Measurements from ENCODE around the gene ECEL1.
"Not testable (repeated sequence)": the region's sequence is repeated elsewhere in the genome, so short reads cannot be mapped to it uniquely, and the experiment has no call there.

ECEL1 gene

DNA sequence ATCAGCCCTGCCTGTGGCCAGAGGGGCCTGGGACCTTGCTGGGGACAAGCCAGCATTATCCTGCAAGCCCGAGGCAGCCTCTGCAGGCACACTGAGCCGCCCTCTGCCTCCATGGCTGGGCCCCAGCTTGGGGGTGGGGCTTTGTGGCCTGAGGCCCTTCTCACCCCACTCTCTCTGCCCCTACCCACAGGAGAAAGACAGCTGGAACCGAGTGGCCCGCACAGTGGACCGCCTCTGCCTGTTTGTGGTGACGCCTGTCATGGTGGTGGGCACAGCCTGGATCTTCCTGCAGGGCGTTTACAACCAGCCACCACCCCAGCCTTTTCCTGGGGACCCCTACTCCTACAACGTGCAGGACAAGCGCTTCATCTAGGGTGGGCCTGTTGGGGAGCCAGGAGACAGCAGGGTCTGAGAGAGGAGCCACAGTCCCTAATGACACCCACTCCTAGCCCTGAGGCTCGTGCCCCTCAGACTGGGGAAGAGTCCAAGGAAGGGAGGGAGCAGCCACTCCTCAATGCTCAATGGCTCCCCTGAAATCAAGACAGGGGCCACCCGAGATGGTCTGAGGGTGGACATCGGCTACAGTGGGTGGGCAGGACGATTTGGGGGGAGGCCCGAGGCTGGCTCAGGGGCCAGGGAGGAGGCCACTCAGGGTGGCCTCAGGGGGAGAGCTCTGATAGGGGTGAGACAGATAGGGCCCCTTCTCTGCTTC lies 47.5 kb upstream of the ECEL1 start:
- Histone ChIP-seq H3K9ac (ENCODE audit: low read length) (no peak overlapping the region), H3K4me1 (ENCODE audit: low read length) (no peaks in the 10 kb centered on the region)
- no peak for TF ChIP-seq EZH2phosphoT487 (IDR thresholded peaks at IDR 0.05; ENCODE audit: low read depth)
- TF ChIP-seq, protein P1, sequence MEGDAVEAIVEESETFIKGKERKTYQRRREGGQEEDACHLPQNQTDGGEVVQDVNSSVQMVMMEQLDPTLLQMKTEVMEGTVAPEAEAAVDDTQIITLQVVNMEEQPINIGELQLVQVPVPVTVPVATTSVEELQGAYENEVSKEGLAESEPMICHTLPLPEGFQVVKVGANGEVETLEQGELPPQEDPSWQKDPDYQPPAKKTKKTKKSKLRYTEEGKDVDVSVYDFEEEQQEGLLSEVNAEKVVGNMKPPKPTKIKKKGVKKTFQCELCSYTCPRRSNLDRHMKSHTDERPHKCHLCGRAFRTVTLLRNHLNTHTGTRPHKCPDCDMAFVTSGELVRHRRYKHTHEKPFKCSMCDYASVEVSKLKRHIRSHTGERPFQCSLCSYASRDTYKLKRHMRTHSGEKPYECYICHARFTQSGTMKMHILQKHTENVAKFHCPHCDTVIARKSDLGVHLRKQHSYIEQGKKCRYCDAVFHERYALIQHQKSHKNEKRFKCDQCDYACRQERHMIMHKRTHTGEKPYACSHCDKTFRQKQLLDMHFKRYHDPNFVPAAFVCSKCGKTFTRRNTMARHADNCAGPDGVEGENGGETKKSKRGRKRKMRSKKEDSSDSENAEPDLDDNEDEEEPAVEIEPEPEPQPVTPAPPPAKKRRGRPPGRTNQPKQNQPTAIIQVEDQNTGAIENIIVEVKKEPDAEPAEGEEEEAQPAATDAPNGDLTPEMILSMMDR (IDR thresholded peaks at IDR 0.05; ENCODE audit: low read depth, low read length), result no peak

DNA sequence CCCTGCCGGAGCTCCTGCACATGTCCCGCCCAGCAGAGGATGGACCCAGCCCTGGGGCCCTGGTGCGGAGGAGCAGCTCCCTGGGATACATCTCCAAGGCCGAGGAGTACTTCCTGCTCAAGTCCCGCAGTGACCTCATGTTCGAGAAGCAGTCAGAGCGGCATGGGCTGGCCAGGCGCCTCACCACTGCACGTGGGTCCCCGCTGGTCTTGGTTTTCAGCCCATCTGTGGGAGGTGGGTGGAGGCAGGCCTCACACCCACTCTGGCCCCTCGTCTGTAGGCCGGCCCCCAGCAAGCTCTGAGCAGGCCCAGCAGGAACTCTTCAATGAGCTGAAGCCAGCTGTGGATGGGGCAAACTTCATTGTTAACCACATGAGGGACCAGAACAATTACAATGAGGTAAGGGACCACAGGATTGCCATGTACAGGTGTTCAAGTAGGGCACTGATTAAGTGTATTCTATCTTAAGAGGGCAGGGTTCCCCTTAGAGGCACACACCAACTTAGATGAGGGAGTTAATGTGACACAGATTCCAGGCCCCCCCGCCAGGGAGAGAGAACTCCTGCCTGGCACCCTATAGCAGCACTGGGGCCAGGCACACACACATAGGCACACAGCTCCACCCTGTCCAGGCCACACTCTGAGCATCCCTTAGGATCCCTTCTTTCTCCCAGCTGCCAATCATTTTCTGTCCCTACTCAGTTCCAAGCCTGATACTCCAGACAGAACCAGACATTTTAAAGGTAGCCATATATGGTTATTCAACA lies 46.5 kb upstream of the ECEL1 start:
- no peak overlapping the region for H3K4me3 ChIP-seq (ENCODE audit: low read length)
- H3K4me2 ChIP-seq (ENCODE audit: low read length), result no peak overlapping the region
- no peak overlapping the region for H2AFZ ChIP-seq (ENCODE audit: low read depth, low read length)
- no peak overlapping the region for H3K27ac ChIP-seq (ENCODE audit: low read length)
- H4K20me1 ChIP-seq (ENCODE audit: insufficient read depth, low read length), result no peaks in the 10 kb centered on the region
- no peaks in the 10 kb centered on the region for H3K27me3 ChIP-seq (ENCODE audit: low read depth, low read length)
- H3K9me3 ChIP-seq (ENCODE audit: insufficient read depth, low read length), result no peaks in the 10 kb centered on the region
- no peaks in the 10 kb centered on the region for H3K79me2 ChIP-seq (ENCODE audit: low read length)
- no peaks in the 10 kb centered on the region for H3K36me3 ChIP-seq (replicated peaks; ENCODE audit: low read depth, low read length)
- H3K9ac ChIP-seq (ENCODE audit: low read length), result no peak overlapping the region
- no peak for TF ChIP-seq EZH2phosphoT487 (IDR thresholded peaks at IDR 0.05; ENCODE audit: low read depth)
- TF ChIP-seq, protein P1 (IDR thresholded peaks at IDR 0.05; ENCODE audit: low read depth, low read length), result no peak
- no peaks in the 10 kb centered on the region for H3K4me1 ChIP-seq (ENCODE audit: low read length)

More for the DNA sequence above, 47.5 kb upstream of the ECEL1 start:
- Histone ChIP-seq H3K79me2 (ENCODE audit: low read length) (no peaks in the 10 kb centered on the region), H3K36me3 (replicated peaks; ENCODE audit: low read depth, low read length) (no peaks in the 10 kb centered on the region), H3K4me2 (ENCODE audit: low read length) (no peak overlapping the region), H4K20me1 (ENCODE audit: insufficient read depth, low read length) (no peaks in the 10 kb centered on the region), H3K4me3 (ENCODE audit: low read length) (no peak overlapping the region), H3K27ac (ENCODE audit: low read length) (no peak overlapping the region), H3K9me3 (ENCODE audit: insufficient read depth, low read length) (no peaks in the 10 kb centered on the region), H3K27me3 (ENCODE audit: low read depth, low read length) (no peaks in the 10 kb centered on the region), H2AFZ (ENCODE audit: low read depth, low read length) (no peak overlapping the region)

DNA sequence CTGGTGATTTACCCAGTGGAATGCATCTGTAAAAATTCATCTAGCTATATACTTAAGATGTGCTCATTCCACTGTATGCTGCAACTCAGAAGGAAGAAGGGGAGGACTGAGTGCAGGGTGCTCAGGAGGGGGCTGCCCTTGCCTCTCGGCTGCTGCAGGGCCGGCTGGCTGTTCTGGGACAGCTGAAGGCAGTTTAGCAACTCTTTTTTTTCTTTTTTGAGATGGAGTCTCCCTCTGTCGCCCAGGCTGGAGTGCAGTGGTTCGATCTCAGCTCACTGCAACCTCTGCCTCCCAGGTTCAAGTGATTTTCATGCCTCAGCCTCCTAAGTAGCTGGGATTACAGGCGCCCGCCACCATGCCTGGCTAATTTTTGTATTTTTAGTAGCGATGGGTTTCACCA lies 45.2 kb upstream of the ECEL1 start:
- not testable (repeated sequence) for H3K79me2 ChIP-seq (ENCODE audit: low read length); H3K4me2 ChIP-seq (ENCODE audit: low read length); H3K9ac ChIP-seq (ENCODE audit: low read length); H2AFZ ChIP-seq (ENCODE audit: low read depth, low read length); H3K9me3 ChIP-seq (ENCODE audit: insufficient read depth, low read length); H3K4me1 ChIP-seq (ENCODE audit: low read length); H3K4me3 ChIP-seq (ENCODE audit: low read length); H3K36me3 ChIP-seq (replicated peaks; ENCODE audit: low read depth, low read length); H4K20me1 ChIP-seq (ENCODE audit: insufficient read depth, low read length); H3K27ac ChIP-seq (ENCODE audit: low read length); H3K27me3 ChIP-seq (ENCODE audit: low read depth, low read length)

DNA sequence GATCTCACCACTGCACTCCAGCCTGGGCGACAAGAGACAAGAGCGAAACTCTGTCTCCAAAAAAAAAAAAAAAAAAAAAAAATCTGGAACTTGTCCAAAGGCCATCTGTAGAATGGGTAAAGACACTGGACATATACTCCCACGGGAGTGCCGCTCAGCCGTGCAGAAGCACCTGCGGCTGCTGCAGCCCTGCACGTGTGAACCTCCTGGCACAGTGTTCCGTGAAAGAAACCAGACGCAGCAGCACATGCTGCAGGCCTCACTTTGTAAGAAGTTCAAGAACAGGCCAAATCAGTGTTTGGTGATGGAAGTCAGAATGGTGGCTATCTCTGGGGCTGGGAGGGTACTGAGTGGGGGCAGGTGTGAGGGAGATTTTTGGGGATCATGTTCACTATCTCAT lies 44.8 kb upstream of the ECEL1 start:
- Histone ChIP-seq H3K9me3 (ENCODE audit: insufficient read depth, low read length) (no peaks in the 10 kb centered on the region), H3K9ac (ENCODE audit: low read length) (no peak overlapping the region), H3K4me3 (ENCODE audit: low read length) (no peak overlapping the region), H3K27ac (ENCODE audit: low read length) (no peak overlapping the region), H2AFZ (ENCODE audit: low read depth, low read length) (no peak overlapping the region), H3K27me3 (ENCODE audit: low read depth, low read length) (no peaks in the 10 kb centered on the region), H4K20me1 (ENCODE audit: insufficient read depth, low read length) (no peaks in the 10 kb centered on the region), H3K36me3 (replicated peaks; ENCODE audit: low read depth, low read length) (no peaks in the 10 kb centered on the region), H3K4me2 (ENCODE audit: low read length) (no peak overlapping the region), H3K79me2 (ENCODE audit: low read length) (no peaks in the 10 kb centered on the region), H3K4me1 (ENCODE audit: low read length) (no peaks in the 10 kb centered on the region)
- TF ChIP-seq, protein P1 (IDR thresholded peaks at IDR 0.05; ENCODE audit: low read depth, low read length), result no peak
- TF ChIP-seq EZH2phosphoT487 (IDR thresholded peaks at IDR 0.05; ENCODE audit: low read depth), result no peak
